HG03378 (cell line): ENCODE data around the gene NOL7.

Source experiments
- ATAC-seq: cut with Tn5 transposase; IDR thresholded peaks from one replicate; pipeline ENCODE4 v1.9.1; 2021; ENCODE audit warnings: mild to moderate bottlenecking, moderate library complexity; ENCODE audit not compliant: unreplicated experiment

The NOL7 gene

DNA sequence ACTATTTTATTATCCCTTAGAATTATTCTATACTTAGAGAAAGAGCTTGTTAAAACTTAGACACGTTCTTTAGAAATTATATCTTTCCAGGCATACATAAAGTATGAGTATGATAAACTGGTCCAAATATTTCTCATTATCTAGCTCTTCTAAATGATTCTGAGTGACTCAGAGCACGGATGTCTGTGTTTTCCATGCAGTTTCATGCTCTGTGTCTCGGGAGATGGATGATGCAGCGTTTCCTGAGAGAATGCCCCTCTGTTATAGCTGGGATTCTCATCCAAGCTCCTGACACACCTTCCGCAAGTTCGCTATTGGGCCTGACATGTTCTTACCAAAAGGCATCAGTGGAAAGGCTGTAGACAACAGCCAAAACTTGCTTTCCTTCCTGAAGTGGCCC, 21.4 kb upstream of the NOL7 start:
- ATAC-seq: no peak

DNA sequence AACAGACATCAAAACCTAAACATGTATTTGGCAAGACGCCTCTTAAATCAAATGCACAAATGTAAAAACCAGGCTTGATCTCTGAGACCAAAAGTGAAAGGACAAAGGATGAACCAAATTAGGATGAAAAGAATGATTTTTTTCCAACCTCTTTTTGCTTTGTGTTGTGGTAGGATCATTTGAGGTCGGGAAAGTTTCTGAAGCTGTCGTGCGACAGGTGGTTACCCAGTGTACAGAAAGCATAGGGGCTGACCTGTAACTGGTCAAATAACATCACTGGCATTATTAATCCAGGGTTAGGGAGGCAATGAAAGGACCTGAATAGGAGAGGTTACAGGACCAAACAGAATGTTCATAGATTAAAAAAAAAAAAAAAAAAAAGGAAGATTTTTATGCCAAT, 18.1 kb upstream of the NOL7 start:
- no peak for ATAC-seq

DNA sequence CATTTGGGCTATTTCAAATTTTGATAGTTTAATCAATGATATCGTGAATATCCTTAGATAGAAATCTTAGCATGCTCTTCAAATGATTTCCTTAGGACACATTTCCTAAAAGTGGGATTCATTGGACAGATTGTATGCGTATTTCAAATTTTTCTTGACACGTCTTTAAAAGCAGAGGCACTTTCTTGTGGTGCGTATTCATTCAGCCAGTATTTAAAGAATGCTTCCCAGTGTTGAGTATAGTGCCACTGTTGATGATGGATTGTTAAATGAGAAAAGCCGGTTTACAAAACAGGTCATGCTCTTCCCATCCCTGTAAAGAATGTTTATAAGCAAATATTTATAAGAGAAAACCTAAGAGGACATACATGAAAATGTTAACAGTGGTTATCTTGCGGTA, 15.1 kb upstream of the NOL7 start:
- no peak for ATAC-seq

DNA sequence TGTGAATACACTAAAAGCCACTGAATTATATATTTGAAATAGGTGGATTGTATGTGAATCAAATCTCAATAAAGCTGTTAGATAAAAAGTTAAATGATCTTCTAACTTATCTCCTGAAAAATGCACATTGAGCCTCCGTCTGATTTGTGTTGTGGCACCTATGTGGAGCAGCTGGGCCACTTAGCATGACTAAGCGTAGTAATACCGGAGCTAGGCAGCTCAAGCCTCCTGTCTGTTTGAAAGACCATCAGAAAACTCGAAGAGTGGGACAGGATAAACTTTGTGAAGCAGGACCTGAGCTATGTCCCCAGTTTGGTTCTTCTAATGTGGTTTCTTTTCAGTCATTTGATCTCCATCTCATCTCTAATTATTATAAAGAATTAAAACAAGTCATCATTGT, 11.0 kb upstream of the NOL7 start:
- no peak for ATAC-seq

DNA sequence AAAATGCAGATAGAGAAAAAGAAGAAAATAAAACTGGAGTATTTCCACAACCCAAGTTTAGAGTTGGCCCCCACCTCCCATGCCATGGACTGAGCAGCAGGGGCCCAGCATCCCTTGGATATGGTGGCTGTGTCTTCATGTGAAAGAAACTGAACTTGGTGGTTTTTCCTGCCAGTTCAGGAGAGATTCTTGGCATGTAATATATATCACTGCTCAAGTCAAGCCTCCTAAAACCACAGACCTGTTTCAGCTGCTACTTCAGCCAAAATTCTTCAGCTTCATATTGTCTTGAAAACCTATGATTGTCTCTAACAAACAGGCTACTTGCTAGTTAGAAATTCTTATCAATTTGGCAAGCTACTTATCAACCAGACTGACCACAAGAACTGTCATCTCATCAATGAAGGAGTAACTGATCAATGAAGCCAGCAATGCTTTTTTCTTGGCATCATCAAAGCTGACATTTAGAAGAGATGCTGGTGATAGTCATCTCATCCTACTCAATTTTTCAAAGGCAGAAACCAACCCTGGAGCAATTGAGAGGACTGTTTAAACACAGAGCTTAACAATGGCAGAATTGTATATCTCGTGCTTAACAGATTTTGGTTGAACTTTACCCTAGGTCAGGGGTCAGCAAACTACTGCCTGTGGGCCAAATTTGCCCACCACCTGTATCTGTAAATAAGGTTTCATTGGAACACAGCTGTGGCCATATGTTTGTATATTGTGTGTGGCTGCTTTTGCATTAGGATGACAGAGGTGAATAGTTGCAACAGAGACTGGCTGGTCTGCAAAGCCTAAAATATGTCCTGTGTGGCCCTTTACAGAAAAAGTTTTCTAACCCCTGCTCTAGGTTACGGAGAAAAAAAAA, 10.4 kb upstream of the NOL7 start:
- ATAC-seq: no peak

DNA sequence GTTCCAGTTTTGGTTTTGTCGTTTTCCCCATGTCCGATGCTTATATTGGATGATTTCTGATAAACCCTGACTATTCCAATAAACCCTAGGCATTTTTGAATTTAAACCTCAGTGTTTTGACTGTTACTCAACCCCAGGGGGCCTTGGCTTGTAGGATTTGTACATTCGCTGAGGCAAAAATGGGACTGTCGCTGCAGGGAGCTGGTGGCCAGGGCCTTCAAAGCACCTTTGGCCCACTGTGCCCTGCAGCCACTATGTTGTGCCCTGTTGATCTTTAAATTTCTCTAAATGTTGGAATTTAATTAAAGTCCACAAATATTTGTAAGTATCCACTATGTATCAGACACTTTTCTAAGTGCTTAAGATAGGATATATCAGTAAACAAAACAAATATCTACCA, 9.5 kb upstream of the NOL7 start:
- ATAC-seq: no peak

DNA sequence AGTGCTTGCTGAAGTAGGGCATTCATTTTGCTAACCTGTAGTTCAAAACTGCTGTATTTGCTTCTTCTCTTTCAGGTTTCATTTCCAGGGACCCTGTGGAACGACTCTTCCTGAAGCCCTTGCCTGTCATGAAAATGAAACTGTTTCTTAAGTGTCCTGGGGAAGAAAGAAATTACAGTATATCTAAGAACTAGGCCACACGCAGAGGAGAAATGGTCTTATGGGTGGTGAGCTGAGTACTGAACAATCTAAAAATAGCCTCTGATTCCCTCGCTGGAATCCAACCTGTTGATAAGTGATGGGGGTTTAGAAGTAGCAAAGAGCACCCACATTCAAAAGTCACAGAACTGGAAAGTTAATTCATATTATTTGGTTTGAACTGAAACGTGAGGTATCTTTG, 3.4 kb upstream of the NOL7 start:
- no peak for ATAC-seq

DNA sequence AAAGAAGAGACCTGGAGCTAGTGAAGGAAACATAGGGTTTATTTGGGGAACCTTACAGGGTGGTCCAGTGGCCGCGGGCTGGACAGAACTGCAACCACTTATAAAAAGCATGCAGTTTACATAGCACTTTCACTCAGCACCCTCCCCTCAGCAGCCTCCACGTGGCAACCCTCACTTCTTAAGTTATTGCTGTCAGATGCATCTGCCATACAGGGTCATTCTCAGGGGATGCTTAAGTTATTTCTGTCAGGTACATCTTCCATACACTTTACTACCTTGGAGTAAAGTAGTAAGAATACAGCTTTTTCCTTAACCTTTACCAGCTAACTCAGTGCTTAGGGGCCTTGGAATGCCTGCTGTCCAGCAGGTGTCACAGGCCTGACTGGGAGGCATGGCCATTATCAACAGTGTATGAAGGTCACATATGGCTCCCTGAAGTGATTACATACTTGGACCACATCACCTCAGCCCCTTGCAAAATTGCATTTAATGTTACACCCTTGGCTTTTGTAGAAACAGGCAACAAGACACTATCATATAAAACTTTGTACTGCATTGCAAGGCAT, 2.0 kb upstream of the NOL7 start:
- no peak for ATAC-seq

DNA sequence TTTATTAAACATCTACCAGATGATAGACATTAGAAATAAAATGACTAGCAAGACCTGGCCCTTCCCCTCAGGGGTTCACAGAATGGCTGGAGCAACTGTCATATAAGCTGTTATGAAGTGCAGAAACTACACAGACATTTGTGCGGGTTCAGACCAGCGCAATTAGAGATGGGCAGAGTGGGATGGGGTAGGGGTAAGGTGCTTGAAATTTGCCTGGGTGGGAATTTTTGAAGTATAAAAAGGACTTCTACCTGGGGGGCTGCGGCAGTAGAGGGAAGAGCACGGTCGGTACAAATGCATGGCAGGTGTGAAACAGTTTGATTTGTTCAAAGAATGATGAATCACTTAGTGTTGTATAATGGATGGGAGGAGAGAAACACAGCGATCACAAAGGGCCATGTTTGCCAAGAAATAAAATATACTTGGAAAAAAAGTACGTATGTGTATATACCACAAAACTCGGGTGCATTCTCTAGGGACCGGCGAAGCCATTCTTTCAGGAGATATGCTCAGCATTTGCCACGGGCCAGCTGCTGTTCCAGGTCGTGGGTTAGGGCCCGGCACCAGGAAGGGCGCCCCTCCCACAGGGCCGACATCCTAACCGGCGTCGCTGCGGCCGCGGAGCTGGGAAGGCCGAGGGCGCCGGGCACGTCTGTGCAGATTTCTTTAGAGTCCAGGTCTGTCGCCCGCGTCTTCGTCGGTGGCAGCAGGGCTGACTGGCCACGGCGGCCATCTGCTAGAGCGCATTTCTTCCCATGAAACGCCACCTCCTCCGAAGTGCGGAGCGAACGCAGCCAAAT, 809 bp upstream of the NOL7 start:
- ATAC-seq: peak; percentile 14

DNA sequence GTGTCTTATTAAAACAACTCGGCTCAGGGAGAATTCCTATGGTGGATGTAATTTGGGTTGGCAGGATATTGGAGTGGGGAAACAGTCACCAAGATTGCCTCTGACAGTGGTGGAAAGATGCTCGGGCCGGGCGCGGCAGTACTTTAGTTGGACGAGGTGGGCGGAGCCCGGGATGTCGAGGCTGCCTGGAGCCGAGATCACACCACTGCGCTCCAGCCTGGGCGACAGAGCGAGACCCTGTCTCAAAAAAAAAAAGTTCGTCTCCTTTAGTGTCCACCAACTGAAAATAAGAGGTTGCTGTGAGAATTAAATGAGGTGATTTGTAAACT, 621 bp downstream of the NOL7 start:
- ATAC-seq: peak; percentile 7

DNA sequence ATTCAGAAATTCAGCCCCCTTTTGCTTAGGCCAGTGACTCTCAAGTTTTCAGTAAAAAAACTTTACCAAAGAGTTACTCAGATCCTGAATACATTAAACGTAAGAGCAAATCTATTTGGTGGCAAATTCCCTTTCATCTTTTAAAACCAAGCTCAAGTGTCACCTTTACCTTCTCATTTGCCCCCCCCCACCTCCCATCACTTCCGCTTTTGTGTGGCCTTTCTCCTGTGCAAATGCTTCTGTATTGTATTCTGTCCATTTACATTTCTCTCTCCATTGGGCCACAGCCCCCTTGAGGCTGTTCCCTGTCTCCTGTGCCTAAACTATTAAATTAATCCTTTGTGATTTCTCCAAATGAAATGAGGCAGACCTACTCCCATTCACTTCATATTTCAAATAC, 1.9 kb downstream of the NOL7 start:
- no peak for ATAC-seq

DNA sequence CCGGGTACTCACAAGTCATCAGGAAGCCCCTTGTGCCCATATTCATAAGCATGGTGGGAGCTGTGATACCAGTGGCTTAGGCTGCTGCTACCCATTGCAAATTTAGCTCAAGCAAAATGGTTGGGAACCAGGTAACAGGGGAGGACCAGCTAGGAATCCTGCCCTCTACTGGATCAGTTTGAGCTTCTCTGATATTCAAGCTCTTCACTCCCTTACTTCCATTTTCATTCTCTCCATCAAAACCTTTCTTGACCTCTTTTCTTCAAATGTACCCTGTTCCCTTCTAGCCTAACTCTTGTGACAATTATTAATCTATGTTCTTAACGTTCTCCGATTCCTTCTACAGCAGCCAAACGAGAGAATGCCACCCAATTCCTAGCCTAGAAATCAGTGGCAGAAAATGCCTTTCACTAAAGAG, 9.7 kb downstream of the NOL7 start:
- ATAC-seq: no peak

DNA sequence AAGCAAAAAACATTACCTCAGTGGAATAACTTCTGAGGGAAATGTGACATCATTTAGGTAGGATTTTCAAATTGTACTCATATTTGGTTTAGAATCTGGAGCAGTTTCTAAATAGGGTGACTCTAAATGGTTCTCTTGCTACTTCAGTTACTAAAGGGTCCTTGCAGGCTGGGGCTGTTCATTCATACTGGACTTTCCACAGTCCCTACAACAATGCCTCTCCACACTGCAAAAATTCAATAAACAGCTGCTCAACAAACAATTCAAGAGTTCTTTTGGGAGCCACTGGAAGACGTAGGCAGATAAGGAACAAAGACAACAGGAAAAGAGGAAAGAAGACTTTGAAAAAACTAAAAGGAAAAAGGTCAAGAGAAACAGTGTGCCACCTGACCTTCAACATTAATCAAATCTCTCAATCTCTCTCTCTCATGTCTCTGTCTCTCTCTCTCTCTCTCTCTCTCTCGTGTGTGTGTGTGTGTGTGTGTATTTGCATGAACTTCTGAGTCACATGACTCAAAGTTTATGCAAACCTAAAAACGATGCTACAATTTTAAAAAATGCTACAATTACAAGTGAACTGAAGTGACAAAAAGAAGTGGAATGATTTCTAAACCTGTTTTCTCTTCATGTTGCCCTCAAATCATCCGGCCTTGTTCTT, 14.5 kb downstream of the NOL7 start:
- ATAC-seq: no peak

DNA sequence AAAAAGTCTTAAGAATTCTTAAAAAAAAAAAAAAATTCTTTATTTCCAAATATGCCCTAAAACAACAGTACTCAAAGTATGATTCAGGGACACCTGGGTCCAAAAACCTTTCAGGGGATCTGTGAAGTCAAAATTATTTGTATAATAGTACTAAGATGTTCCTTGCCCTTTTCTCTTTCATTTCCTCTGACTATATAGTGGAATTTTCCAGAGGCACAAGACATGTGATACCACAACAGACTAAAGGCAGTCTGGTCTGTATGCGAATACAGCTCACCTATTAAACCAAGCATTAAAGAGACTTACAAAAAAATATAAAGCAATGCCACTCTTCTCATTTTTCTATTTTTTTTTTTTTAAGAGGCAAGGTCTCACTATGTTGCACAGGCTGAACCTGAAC, 15.4 kb downstream of the NOL7 start:
- ATAC-seq: no peak

DNA sequence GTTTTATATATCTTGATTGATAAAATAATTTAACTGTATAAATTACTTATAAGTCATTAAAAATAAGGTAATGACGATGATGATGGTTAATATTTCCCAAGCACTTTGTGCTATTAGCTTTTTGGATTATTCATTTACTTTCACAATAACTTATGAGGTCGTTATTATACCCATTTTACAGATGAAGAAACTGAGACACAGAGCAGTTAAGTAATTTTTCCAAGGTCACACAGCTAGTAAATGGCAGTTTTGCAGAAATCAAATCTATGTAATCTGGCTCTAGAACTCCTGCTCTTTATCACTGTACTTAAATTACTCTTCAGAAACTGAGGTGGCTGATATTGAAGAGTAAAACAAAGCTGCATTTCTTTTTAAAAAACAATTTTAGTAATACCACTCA, 18.2 kb downstream of the NOL7 start:
- ATAC-seq: no peak

DNA sequence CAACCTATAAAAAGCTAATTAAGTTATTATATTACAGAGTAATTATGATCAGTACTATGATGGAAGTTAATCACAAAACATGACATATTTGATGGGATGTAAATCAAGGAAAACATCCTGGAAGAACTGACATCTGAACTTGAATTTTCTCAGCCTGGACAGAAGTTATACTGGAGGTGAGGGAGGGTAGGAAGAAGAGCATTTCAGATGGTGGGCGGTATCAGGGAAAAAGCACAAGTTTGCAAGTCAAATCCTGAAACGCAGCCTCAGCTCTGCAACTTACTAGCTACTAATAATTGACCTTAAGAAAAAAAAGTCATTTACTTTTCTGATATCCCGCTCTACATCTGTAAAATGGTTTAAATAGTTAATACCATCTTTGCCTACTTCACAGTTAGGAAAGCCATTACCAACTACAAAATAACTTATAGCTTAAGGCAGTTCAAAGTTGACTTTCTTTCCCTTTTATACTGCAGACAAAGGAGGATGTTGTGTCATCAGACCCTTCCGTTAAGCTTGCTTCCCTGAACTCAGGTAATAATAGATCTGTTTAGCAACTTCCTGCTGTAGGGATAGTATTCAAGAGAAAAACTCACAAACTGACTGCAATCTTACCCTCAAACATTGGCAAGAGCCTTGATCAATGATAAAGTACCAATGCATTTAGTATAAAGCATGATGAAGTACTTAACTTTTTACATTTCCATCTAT, 21.0 kb downstream of the NOL7 start:
- no peak for ATAC-seq

DNA sequence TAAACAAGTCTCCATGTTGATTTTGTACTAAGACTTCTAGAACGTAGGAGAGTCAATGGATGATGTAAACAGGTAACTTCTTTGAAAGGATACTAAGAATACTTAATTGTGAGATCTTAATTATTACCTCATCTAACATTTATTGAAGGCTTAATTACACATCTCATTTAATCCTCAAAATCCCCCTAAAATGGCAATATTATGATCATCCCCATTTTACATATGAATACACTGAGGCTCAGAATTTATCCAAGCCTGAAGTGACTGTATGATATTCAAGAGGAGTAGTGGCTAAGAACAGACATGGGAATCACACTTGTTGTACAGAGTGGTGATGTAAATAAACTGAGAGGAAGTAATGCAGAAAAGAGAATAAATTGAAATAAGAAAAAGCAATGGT, 22.9 kb downstream of the NOL7 start:
- no peak for ATAC-seq

DNA sequence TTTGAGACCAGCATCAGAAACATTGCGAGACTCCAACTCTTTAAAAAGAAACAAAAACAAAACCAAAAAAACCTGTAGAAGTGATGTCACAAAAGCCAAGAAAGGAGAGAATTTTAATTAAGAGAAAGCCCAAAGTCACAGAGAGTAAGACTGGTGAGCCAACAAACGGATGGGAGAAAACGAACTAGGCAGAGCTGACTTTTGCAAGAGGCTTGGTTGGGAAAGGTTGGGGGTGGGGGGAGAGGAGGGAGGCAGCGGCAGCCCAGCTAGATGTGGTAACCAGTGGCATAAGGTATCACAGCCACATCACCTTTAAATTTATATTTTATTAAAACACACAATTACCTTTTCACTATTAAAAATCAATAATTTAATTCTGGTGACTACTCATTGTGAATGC, 23.5 kb downstream of the NOL7 start:
- no peak for ATAC-seq

DNA sequence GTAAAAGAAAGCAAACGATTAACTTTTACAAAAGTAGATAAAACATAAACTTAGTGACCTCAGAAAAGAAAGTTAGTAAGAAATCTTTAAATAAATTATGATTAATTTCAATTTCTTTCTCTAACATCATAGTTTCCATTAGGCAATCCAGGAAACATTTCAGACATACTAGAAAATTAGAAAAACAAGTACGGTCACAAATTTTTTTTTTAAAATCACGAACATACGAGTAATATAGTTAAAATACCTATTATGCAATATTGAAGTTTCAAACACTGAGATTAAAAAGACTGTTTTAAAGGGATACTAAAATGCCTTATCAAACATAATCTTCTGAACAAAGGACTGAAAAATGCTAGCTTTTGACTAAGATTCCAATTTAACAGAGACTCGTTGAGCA, 26.2 kb downstream of the NOL7 start:
- no peak for ATAC-seq

DNA sequence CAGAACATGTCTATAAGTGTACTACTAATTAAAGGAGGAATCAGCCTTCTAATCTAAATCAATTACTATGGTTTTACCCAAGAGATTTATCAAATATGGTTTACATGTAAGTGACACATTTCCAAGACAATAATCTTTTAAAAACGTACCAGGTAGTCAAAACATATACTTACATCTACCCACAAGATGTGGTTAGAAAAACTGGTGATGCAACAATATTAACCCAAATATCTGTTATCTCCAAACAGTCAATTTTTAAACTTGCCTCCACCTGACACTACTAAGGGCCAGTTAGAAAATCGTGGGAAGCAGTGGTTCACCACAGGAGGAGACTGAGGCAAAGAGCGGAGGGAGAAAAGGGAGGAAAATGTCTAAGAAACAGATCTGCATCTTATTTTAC, 28.0 kb downstream of the NOL7 start:
- no peak for ATAC-seq

DNA sequence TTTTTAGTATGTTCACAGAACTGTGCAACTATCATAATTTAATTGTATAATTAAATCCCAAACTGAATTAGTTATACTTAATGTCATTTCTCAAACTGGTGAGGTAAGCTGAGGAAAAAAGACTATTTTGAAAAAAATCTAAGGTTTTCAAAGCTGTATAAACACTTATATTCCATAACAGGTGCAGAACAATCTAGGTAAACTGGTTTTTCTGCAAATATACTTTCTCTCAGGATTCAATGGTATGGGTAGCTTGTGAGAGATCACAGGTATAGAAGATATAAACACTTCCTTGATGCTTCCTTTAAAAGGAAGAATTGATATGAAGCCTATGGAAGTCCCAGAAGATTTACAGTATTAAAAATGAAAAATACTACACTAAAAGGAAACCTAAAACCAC, 33.7 kb downstream of the NOL7 start:
- no peak for ATAC-seq
